ENCODE results near the gene STAB1.

Gene STAB1

GRCh38 chr3:52536112-52536368, 40.9 kb downstream of the STAB1 start:
- DNase-seq = no peak

- peak; percentile 68 to 88 for DNase-seq
These were observed 41.4 kb downstream of the STAB1 start, which contains the start of gene UQCC5 for GRCh38 chr3:52536369-52537164. TSS of gene UQCC5 (plus strand) at chr3:52536605. CDS start at chr3:52536756, 151 bp downstream.

- DNase-seq = no peak
These were observed 42.1 kb downstream of the STAB1 start for GRCh38 chr3:52537165-52537620.

- no peak for DNase-seq
These were observed 42.7 kb downstream of the STAB1 start for GRCh38 chr3:52537726-52538421.

GRCh38 chr3:52539010-52539653, 44.0 kb downstream of the STAB1 start:
- no peak for DNase-seq

GRCh38 chr3:52541050-52541449, 45.9 kb downstream of the STAB1 start:
- no peak for DNase-seq

- no peak for DNase-seq
These were observed 49.8 kb downstream of the STAB1 start for GRCh38 chr3:52544937-52545336.

- DNase-seq = no peak
These were observed 51.2 kb downstream of the STAB1 start for GRCh38 chr3:52546111-52546901.

GRCh38 chr3:52547143-52547542, 52.0 kb downstream of the STAB1 start:
- no peak for DNase-seq

- DNase-seq = no peak
These were observed 56.0 kb downstream of the STAB1 start for GRCh38 chr3:52551118-52551517.

GRCh38 chr3:52552089-52552488, 57.0 kb downstream of the STAB1 start:
- DNase-seq = no peak

- no peak for DNase-seq
These were observed 59.1 kb downstream of the STAB1 start for GRCh38 chr3:52554026-52554755.

GRCh38 chr3:52555056-52555455, 59.9 kb downstream of the STAB1 start:
- no peak for DNase-seq

- DNase-seq = no peak
These were observed 62.1 kb downstream of the STAB1 start for GRCh38 chr3:52557011-52557960.

- no peak for DNase-seq
These were observed 63.3 kb downstream of the STAB1 start for GRCh38 chr3:52558436-52558835.

GRCh38 chr3:52561028-52561747, 66.0 kb downstream of the STAB1 start:
- DNase-seq = no peak

GRCh38 chr3:52563984-52564383, 68.8 kb downstream of the STAB1 start:
- DNase-seq = no peak

- no peak for DNase-seq
These were observed 72.9 kb downstream of the STAB1 start for GRCh38 chr3:52568069-52568468.

- no peak for DNase-seq
These were observed 74.9 kb downstream of the STAB1 start for GRCh38 chr3:52570076-52570475.

- DNase-seq = no peak
These were observed 77.1 kb downstream of the STAB1 start for GRCh38 chr3:52572221-52572620.
